ENCODE results near the gene THUMPD3. TPM values are rescaled to one million over a fixed set of nuclear protein-coding genes. Genes with fewer than 3 reads are reported as not detected.

Gene THUMPD3
- total RNA-seq, 2 experiments from 2014 or later: 74.2 to 78.0 TPM

GRCh38 chr3:9322780-9323179 lies 40.1 kb upstream of the THUMPD3 start:
- ChIA-PET POLR2A (no interaction called here), CTCF (no interaction called here)
- intact Hi-C loops (cut with DNase I, micrococcal nuclease): no loop called here
- no peaks in the 10 kb centered on the region for H3K36me3 ChIP-seq (ENCODE audit: insufficient read depth, low read length)
- peaks cover 0 to 2% of the 10 kb centered on the region in 2 experiments for H3K27me3 ChIP-seq (ENCODE audit: control insufficient read depth in 1 of 2, insufficient read depth in 2 of 2, low read length in 2 of 2)
- H3K9me3 Mint-ChIP-seq: no peaks in the 10 kb centered on the region
- no peaks in the 10 kb centered on the region for H3K36me3 Mint-ChIP-seq (ENCODE audit: low read depth)
- no peak overlapping the region for H3K27ac Mint-ChIP-seq
- no peaks in the 10 kb centered on the region for H3K27me3 Mint-ChIP-seq
- H3K4me1 Mint-ChIP-seq (ENCODE audit: low read depth): no peaks in the 10 kb centered on the region
- H3K4me3 Mint-ChIP-seq: no peak overlapping the region
- no peaks in the 10 kb centered on the region for H3K4me1 ChIP-seq (ENCODE audit: insufficient read depth, low read length)
- no peak overlapping the region for H3K4me3 ChIP-seq (ENCODE audit: low read length)
- TF ChIP-seq CTCF (IDR thresholded peaks at IDR 0.05): no peak
- H3K27ac ChIP-seq (ENCODE audit: low read depth in 1 of 2, low read length in 2 of 2): no peak overlapping the region
- ATAC-seq (ENCODE audit: poor library complexity) (no peak), DNase-seq (no peak)
- H3K9me3 ChIP-seq (ENCODE audit: control insufficient read depth in 1 of 2, insufficient read depth in 1 of 2, low read length in 2 of 2): no peaks in the 10 kb centered on the region

GRCh38 chr3:9324944-9325343 lies 37.9 kb upstream of the THUMPD3 start:
- no peak for TF ChIP-seq CTCF (IDR thresholded peaks at IDR 0.05)
- no peak overlapping the region for H3K27ac Mint-ChIP-seq
- CTCF ChIA-PET: no interaction called here
- Histone ChIP-seq H3K9me3 (ENCODE audit: control insufficient read depth in 1 of 2, insufficient read depth in 1 of 2, low read length in 2 of 2) (no peaks in the 10 kb centered on the region), H3K36me3 (ENCODE audit: insufficient read depth, low read length) (no peaks in the 10 kb centered on the region), H3K4me3 (ENCODE audit: low read length) (no peak overlapping the region), H3K4me1 (ENCODE audit: insufficient read depth, low read length) (no peaks in the 10 kb centered on the region), H3K27ac (ENCODE audit: low read depth in 1 of 2, low read length in 2 of 2) (no peak overlapping the region), H3K27me3 (ENCODE audit: control insufficient read depth in 1 of 2, insufficient read depth in 2 of 2, low read length in 2 of 2) (no peaks in the 10 kb centered on the region)
- no peaks in the 10 kb centered on the region for H3K4me1 Mint-ChIP-seq (ENCODE audit: low read depth)
- no peaks in the 10 kb centered on the region for H3K36me3 Mint-ChIP-seq (ENCODE audit: low read depth)
- no peaks in the 10 kb centered on the region for H3K9me3 Mint-ChIP-seq
- POLR2A ChIA-PET: no interaction called here
- intact Hi-C loops (cut with DNase I, micrococcal nuclease): no loop called here
- ATAC-seq (ENCODE audit: poor library complexity) (no peak), DNase-seq (no peak)
- H3K27me3 Mint-ChIP-seq: no peaks in the 10 kb centered on the region
- H3K4me3 Mint-ChIP-seq: no peak overlapping the region

GRCh38 chr3:9327578-9327977 lies 35.3 kb upstream of the THUMPD3 start:
- Histone ChIP-seq H3K9me3 (ENCODE audit: control insufficient read depth in 1 of 2, insufficient read depth in 1 of 2, low read length in 2 of 2) (no peaks in the 10 kb centered on the region), H3K27me3 (ENCODE audit: control insufficient read depth in 1 of 2, insufficient read depth in 2 of 2, low read length in 2 of 2) (no peaks in the 10 kb centered on the region), H3K4me1 (ENCODE audit: insufficient read depth, low read length) (no peaks in the 10 kb centered on the region), H3K36me3 (ENCODE audit: insufficient read depth, low read length) (no peaks in the 10 kb centered on the region), H3K4me3 (ENCODE audit: low read length) (no peak overlapping the region), H3K27ac (ENCODE audit: low read depth in 1 of 2, low read length in 2 of 2) (no peak overlapping the region)
- DNase-seq (no peak), ATAC-seq (ENCODE audit: poor library complexity) (no peak)
- Mint-ChIP-seq H3K36me3 (ENCODE audit: low read depth) (no peaks in the 10 kb centered on the region), H3K27me3 (peaks cover 10% of the 10 kb centered on the region), H3K4me3 (no peak overlapping the region), H3K9me3 (peaks cover 4% of the 10 kb centered on the region), H3K27ac (no peak overlapping the region), H3K4me1 (ENCODE audit: low read depth) (no peaks in the 10 kb centered on the region)
- POLR2A ChIA-PET: no interaction called here
- intact Hi-C loops (cut with DNase I, micrococcal nuclease): no loop called here
- CTCF ChIA-PET: no interaction called here
- no peak for TF ChIP-seq CTCF (IDR thresholded peaks at IDR 0.05)
